GM21381 (cell line): Measurements from ENCODE around the gene KRTAP4-12.
"Not testable (repeated sequence)": the region's sequence is repeated elsewhere in the genome, so short reads cannot be mapped to it uniquely, and the experiment has no call there.

Source experiments
- ATAC-seq: cut with Tn5 transposase; IDR thresholded peaks from one replicate; pipeline ENCODE4 v1.9.1; 2021; ENCODE audit warnings: mild to moderate bottlenecking, moderate library complexity; ENCODE audit not compliant: unreplicated experiment

Gene KRTAP4-12

DNA sequence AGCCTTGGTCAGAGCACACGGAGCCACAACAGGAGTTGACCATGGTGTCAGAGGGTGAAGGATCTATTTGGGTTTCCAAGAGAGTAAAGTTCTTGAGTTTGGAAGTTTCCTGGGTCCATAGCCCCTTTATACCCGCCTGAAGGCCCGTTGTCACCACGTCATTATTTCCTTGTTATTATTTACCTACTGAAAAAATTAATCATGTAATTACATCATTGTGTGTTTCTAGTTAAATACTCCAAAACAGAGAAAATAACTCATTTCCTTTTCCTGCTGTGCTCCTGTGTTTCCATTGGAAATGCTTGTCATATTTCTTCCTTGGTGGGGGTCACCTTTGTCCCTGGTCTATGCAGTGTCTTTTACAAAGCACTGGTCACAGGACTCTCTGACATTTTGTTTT lies 25.9 kb downstream of the KRTAP4-12 start, which contains the start of gene KRTAP4-8:
TSS of gene KRTAP4-8 (minus strand) at position 101 of the 400 bp plus-strand sequence. CDS start at position 43, 58 bp downstream.
- no peak for ATAC-seq

DNA sequence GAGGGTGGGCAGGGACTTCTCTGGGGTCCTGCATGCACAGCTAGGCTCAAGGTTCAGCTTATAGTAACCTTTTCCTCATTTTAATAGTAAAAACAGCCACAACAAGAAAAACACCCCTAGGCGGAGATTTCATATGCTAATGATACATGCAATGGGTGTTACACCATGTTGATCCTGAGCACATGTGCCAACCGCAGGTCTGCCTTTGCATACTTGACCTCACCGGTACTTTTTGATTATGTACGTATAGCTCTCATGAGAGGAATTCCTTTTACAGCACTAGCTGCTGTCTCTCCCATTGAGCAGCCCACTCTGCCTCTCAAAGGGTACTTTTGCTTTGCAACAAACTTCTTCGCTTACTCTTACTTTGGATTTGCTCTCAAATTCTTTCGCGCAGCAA lies 27.9 kb downstream of the KRTAP4-12 start:
- ATAC-seq = no peak

DNA sequence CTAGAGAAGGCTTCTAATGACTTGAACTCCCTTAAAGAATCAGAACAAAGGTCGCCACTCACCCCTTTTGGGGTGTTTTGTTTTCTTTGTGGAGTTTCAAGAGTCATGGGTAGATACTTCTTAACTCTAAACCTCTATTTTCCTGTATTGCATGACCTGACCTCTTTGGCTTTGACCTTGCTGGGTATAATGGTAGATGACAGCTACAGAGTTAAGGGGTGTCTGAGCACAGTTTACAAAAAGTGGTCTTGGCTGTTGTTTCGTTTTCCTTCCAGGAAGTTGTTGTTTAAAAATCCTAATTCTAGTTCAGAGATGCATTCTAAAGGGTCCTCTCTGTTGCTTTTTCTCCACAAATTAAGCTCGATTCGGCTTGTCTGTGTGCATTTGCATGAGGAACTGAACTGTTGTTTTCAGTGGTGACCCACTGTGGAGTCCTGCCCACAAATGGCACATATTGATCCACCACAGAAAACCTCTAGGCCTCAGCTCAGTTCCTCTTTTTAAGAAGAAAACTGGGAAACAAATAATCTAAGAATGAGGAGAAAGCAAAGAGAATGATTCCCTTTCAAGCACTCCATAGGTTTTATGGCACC lies 35.1 kb downstream of the KRTAP4-12 start:
- ATAC-seq = not testable (repeated sequence)

DNA sequence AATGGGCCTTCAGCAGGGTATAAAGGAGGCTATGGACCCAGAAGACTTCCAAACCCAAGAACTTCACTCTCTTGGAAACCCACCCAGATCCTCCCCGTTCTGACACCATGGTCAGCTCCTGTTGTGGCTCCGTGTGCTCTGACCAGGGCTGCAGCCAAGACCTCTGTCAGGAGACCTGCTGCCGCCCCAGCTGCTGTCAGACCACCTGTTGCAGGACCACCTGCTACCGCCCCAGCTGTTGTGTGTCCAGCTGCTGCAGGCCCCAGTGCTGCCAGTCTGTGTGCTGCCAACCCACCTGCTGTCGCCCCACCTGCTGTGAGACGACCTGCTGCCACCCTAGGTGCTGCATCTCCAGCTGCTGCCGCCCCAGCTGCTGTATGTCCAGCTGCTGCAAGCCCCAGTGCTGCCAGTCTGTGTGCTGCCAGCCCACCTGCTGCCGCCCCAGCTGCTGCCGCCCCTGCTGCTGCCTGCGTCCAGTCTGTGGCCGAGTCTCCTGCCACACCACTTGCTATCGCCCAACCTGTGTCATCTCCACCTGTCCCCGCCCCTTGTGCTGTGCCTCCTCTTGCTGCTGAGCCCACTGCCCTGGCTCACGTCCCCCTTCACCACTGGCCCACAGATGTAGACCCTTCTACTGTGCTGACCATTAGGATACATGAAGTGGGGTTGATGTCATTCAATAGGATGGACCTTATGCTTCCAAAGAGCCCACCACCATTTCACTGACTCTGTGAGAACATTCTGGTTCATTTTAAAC lies 39.7 kb downstream of the KRTAP4-12 start, which contains the start of gene KRTAP4-7:
TSS of gene KRTAP4-7 (plus strand) at position 51 of the 757 bp plus-strand sequence. CDS start at position 108, 57 bp downstream.
- not testable (repeated sequence) for ATAC-seq

DNA sequence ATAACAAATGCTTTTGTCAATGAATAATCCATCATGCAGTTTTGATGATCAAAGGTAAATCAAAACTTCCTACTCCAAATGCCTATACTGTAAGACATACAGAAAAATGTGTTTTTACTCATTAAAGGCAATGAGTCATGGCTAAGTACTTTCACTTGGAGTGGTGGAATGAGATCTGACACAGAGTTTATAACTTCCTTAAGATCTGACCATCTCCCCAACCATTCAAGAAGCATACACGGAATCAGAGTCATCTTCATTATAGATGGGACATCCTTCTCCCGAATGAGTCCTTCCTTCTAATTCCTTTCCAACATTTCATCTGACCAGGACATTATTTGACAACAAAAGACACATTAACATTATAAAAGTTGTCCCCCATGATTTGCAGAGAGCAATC lies 40.6 kb downstream of the KRTAP4-12 start:
- ATAC-seq = not testable (repeated sequence)

DNA sequence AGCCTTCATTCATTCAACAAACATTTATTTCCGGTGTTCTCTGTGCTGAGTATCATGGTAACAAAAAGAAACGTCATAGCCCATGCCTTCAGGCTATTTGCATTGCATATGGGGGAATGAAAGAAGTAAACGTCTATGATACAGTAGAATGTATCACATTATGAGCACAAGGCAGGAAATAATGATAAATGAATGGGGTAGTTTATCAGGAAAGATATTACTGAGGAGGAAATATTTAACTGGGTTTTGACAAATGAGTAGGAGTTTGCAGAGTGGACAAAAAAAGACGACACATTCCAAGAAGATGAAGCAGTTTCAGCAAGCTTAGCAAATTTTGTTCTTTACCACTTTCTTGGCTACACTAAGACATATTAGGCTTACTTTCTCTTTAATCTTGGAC lies 41.4 kb downstream of the KRTAP4-12 start:
- ATAC-seq = no peak

DNA sequence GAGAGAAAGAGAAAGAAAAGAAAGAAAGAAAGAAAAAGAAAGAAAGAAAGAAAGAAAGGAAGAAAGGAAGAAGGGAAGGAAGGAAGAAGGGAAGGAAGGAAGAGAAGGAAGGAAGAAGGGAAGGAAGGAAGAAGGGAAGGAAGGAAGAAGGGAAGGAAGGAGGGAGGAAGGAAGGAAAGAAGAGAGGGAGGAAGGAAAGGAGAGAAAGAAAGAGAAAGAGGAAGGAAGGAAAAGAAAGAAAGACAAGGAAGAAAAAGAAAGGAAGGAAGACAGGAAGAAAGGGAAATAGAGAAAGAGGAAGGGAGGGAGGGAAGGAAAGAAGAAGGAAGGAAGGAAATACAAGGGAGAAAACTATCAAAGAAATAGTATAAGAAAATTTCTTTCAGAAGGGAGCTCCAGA lies 47.2 kb downstream of the KRTAP4-12 start:
- no peak for ATAC-seq

- ATAC-seq = no peak
These were observed 50.3 kb downstream of the KRTAP4-12 start for GRCh38 chr17:41073676-41074075.
